ENCODE data around the gene ITGA8.

- peak; percentile 48 for TF ChIP-seq CTCF (conservative IDR thresholded peaks at IDR 0.05; ENCODE audit: low read depth, low read length)
- TF ChIP-seq EZH2 (IDR thresholded peaks at IDR 0.05; ENCODE audit: borderline replicate concordance, low read depth, low read length, poor library complexity, severe bottlenecking): no peak
Observed at GRCh38 chr10:15719899-15720634, at the start of gene ITGA8.
